ENCODE results near the gene LLGL2.

LLGL2 gene

GRCh38 chr17:75555679-75556153, 30.2 kb downstream of the LLGL2 start:
- Histone ChIP-seq H3K9me3 (no peaks in the 10 kb centered on the region), H3K4me1 (ENCODE audit: control insufficient read depth in 1 of 2, insufficient read depth in 1 of 2, low read depth in 1 of 2, low read length in 1 of 2) (no peaks in the 10 kb centered on the region)

GRCh38 chr17:75557075-75557851, 31.8 kb downstream of the LLGL2 start:
- no peaks in the 10 kb centered on the region for H3K36me3 ChIP-seq
- no peak for TF ChIP-seq CTCF (IDR thresholded peaks at IDR 0.05)
- H3K4me1 ChIP-seq (ENCODE audit: control insufficient read depth in 1 of 2, insufficient read depth in 1 of 2, low read depth in 1 of 2, low read length in 1 of 2): no peaks in the 10 kb centered on the region
- H3K9me3 ChIP-seq: no peaks in the 10 kb centered on the region
- no peak overlapping the region for H3K27ac ChIP-seq
- H3K27me3 ChIP-seq: no peaks in the 10 kb centered on the region
- H3K4me3 ChIP-seq (ENCODE audit: low read depth in 1 of 2, low read length in 1 of 2): no peak overlapping the region

More at GRCh38 chr17:75555679-75556153, 30.2 kb downstream of the LLGL2 start:
- no peaks in the 10 kb centered on the region for H3K27me3 ChIP-seq
- no peak for TF ChIP-seq CTCF (IDR thresholded peaks at IDR 0.05)
- no peak overlapping the region for H3K4me3 ChIP-seq (ENCODE audit: low read depth in 1 of 2, low read length in 1 of 2)
- H3K27ac ChIP-seq: no peak overlapping the region
- no peaks in the 10 kb centered on the region for H3K36me3 ChIP-seq

GRCh38 chr17:75557852-75558665, 32.6 kb downstream of the LLGL2 start:
- no peaks in the 10 kb centered on the region for H3K9me3 ChIP-seq
- no peak overlapping the region for H3K27ac ChIP-seq
- H3K4me3 ChIP-seq (ENCODE audit: low read depth in 1 of 2, low read length in 1 of 2): no peak overlapping the region
- no peaks in the 10 kb centered on the region for H3K36me3 ChIP-seq
- no peak for TF ChIP-seq CTCF (IDR thresholded peaks at IDR 0.05)
- H3K27me3 ChIP-seq: no peaks in the 10 kb centered on the region
- no peaks in the 10 kb centered on the region for H3K4me1 ChIP-seq (ENCODE audit: control insufficient read depth in 1 of 2, insufficient read depth in 1 of 2, low read depth in 1 of 2, low read length in 1 of 2)

GRCh38 chr17:75558666-75559530, 33.4 kb downstream of the LLGL2 start:
- Histone ChIP-seq H3K4me1 (ENCODE audit: control insufficient read depth in 1 of 2, insufficient read depth in 1 of 2, low read depth in 1 of 2, low read length in 1 of 2) (no peaks in the 10 kb centered on the region), H3K9me3 (no peaks in the 10 kb centered on the region), H3K4me3 (ENCODE audit: low read depth in 1 of 2, low read length in 1 of 2) (no peak overlapping the region), H3K27me3 (no peaks in the 10 kb centered on the region), H3K36me3 (no peaks in the 10 kb centered on the region), H3K27ac (no peak overlapping the region)
- TF ChIP-seq CTCF (IDR thresholded peaks at IDR 0.05): no peak

- no peak overlapping the region for H3K4me3 ChIP-seq (ENCODE audit: low read depth in 1 of 2, low read length in 1 of 2)
- H3K27ac ChIP-seq: no peak overlapping the region
- no peaks in the 10 kb centered on the region for H3K36me3 ChIP-seq
- TF ChIP-seq CTCF (IDR thresholded peaks at IDR 0.05): no peak
- H3K9me3 ChIP-seq: no peaks in the 10 kb centered on the region
- no peaks in the 10 kb centered on the region for H3K27me3 ChIP-seq
- no peaks in the 10 kb centered on the region for H3K4me1 ChIP-seq (ENCODE audit: control insufficient read depth in 1 of 2, insufficient read depth in 1 of 2, low read depth in 1 of 2, low read length in 1 of 2)
Observed at GRCh38 chr17:75559958-75560533, 34.5 kb downstream of the LLGL2 start.
